ENCODE measurements around the gene GIMAP8.
"Not testable (repeated sequence)": the region's sequence is repeated elsewhere in the genome, so short reads cannot be mapped to it uniquely, and the experiment has no call there.

Gene GIMAP8

GRCh38 chr7:150476819-150477631, 26.6 kb downstream of the GIMAP8 start:
- Histone ChIP-seq H3K4me1 (ENCODE audit: control insufficient read depth, insufficient read depth, low read length) (no peaks in the 10 kb centered on the region), H3K9ac (ENCODE audit: low read length) (no peak overlapping the region), H3K36me3 (ENCODE audit: control insufficient read depth, insufficient read depth, low read length, severe bottlenecking) (no peaks in the 10 kb centered on the region), H3K4me3 (ENCODE audit: low read length) (no peak overlapping the region), H3K27me3 (replicated peaks; ENCODE audit: control insufficient read depth, insufficient read depth, low read length) (peaks cover 3% of the 10 kb centered on the region), H3K9me3 (ENCODE audit: control insufficient read depth, low read length) (peaks cover 4% of the 10 kb centered on the region)
- DNase-seq (ENCODE audit: low read depth) = no peak

- Histone ChIP-seq H3K4me3 (ENCODE audit: low read length) (no peak overlapping the region), H3K27me3 (replicated peaks; ENCODE audit: control insufficient read depth, insufficient read depth, low read length) (peaks cover 3% of the 10 kb centered on the region), H3K9me3 (ENCODE audit: control insufficient read depth, low read length) (peaks cover 4% of the 10 kb centered on the region), H3K4me1 (ENCODE audit: control insufficient read depth, insufficient read depth, low read length) (no peaks in the 10 kb centered on the region), H3K9ac (ENCODE audit: low read length) (no peak overlapping the region), H3K36me3 (ENCODE audit: control insufficient read depth, insufficient read depth, low read length, severe bottlenecking) (no peaks in the 10 kb centered on the region)
- no peak for DNase-seq (ENCODE audit: low read depth)
Observed at GRCh38 chr7:150479023-150479716, 28.7 kb downstream of the GIMAP8 start.

GRCh38 chr7:150481186-150481920, 30.9 kb downstream of the GIMAP8 start:
- no peak overlapping the region for H3K4me3 ChIP-seq (ENCODE audit: low read length)
- H3K36me3 ChIP-seq (ENCODE audit: control insufficient read depth, insufficient read depth, low read length, severe bottlenecking) = no peaks in the 10 kb centered on the region
- H3K4me1 ChIP-seq (ENCODE audit: control insufficient read depth, insufficient read depth, low read length) = no peaks in the 10 kb centered on the region
- peaks cover 3% of the 10 kb centered on the region for H3K27me3 ChIP-seq (replicated peaks; ENCODE audit: control insufficient read depth, insufficient read depth, low read length)
- H3K9me3 ChIP-seq (ENCODE audit: control insufficient read depth, low read length) = peaks cover 4% of the 10 kb centered on the region
- no peak for DNase-seq (ENCODE audit: low read depth)
- no peak overlapping the region for H3K9ac ChIP-seq (ENCODE audit: low read length)

GRCh38 chr7:150481922-150482321, 31.5 kb downstream of the GIMAP8 start:
- Histone ChIP-seq H3K27me3 (replicated peaks; ENCODE audit: control insufficient read depth, insufficient read depth, low read length) (peaks cover 3% of the 10 kb centered on the region), H3K4me1 (ENCODE audit: control insufficient read depth, insufficient read depth, low read length) (no peaks in the 10 kb centered on the region), H3K36me3 (ENCODE audit: control insufficient read depth, insufficient read depth, low read length, severe bottlenecking) (no peaks in the 10 kb centered on the region), H3K4me3 (ENCODE audit: low read length) (no peak overlapping the region), H3K9ac (ENCODE audit: low read length) (no peak overlapping the region), H3K9me3 (ENCODE audit: control insufficient read depth, low read length) (no peaks in the 10 kb centered on the region)
- DNase-seq (ENCODE audit: low read depth) = no peak

- not testable (repeated sequence) for DNase-seq (ENCODE audit: low read depth); H3K9me3 ChIP-seq (ENCODE audit: control insufficient read depth, low read length); H3K27me3 ChIP-seq (replicated peaks; ENCODE audit: control insufficient read depth, insufficient read depth, low read length); H3K9ac ChIP-seq (ENCODE audit: low read length); H3K4me3 ChIP-seq (ENCODE audit: low read length); H3K4me1 ChIP-seq (ENCODE audit: control insufficient read depth, insufficient read depth, low read length); H3K36me3 ChIP-seq (ENCODE audit: control insufficient read depth, insufficient read depth, low read length, severe bottlenecking)
Observed at GRCh38 chr7:150483514-150483913, 33.1 kb downstream of the GIMAP8 start.

- H3K9me3 ChIP-seq (ENCODE audit: control insufficient read depth, low read length); H3K36me3 ChIP-seq (ENCODE audit: control insufficient read depth, insufficient read depth, low read length, severe bottlenecking); H3K27me3 ChIP-seq (replicated peaks; ENCODE audit: control insufficient read depth, insufficient read depth, low read length); H3K4me3 ChIP-seq (ENCODE audit: low read length); H3K4me1 ChIP-seq (ENCODE audit: control insufficient read depth, insufficient read depth, low read length); H3K9ac ChIP-seq (ENCODE audit: low read length); DNase-seq (ENCODE audit: low read depth): not testable (repeated sequence)
Observed at GRCh38 chr7:150484071-150484470, 33.6 kb downstream of the GIMAP8 start.

- Histone ChIP-seq H3K9me3 (ENCODE audit: control insufficient read depth, low read length) (no peaks in the 10 kb centered on the region), H3K9ac (ENCODE audit: low read length) (no peak overlapping the region), H3K4me3 (ENCODE audit: low read length) (no peak overlapping the region), H3K27me3 (replicated peaks; ENCODE audit: control insufficient read depth, insufficient read depth, low read length) (no peaks in the 10 kb centered on the region), H3K36me3 (ENCODE audit: control insufficient read depth, insufficient read depth, low read length, severe bottlenecking) (no peaks in the 10 kb centered on the region), H3K4me1 (ENCODE audit: control insufficient read depth, insufficient read depth, low read length) (no peaks in the 10 kb centered on the region)
- DNase-seq (ENCODE audit: low read depth) = no peak
Observed at GRCh38 chr7:150487625-150488024, 37.2 kb downstream of the GIMAP8 start.

GRCh38 chr7:150489782-150490181, 39.4 kb downstream of the GIMAP8 start:
- H3K36me3 ChIP-seq (ENCODE audit: control insufficient read depth, insufficient read depth, low read length, severe bottlenecking) = no peaks in the 10 kb centered on the region
- H3K4me1 ChIP-seq (ENCODE audit: control insufficient read depth, insufficient read depth, low read length) = no peaks in the 10 kb centered on the region
- H3K9ac ChIP-seq (ENCODE audit: low read length) = no peak overlapping the region
- DNase-seq (ENCODE audit: low read depth) = no peak
- H3K27me3 ChIP-seq (replicated peaks; ENCODE audit: control insufficient read depth, insufficient read depth, low read length) = no peaks in the 10 kb centered on the region
- H3K4me3 ChIP-seq (ENCODE audit: low read length) = no peak overlapping the region
- H3K9me3 ChIP-seq (ENCODE audit: control insufficient read depth, low read length) = no peaks in the 10 kb centered on the region

- H3K36me3 ChIP-seq (ENCODE audit: control insufficient read depth, insufficient read depth, low read length, severe bottlenecking) = not testable (repeated sequence)
Observed at GRCh38 chr7:150493442-150493841, 43.0 kb downstream of the GIMAP8 start.

GRCh38 chr7:150502519-150502918, 52.1 kb downstream of the GIMAP8 start:
- Histone ChIP-seq H3K9me3 (ENCODE audit: control insufficient read depth, low read length) (no peaks in the 10 kb centered on the region), H3K27me3 (replicated peaks; ENCODE audit: control insufficient read depth, insufficient read depth, low read length) (no peaks in the 10 kb centered on the region), H3K4me1 (ENCODE audit: control insufficient read depth, insufficient read depth, low read length) (no peaks in the 10 kb centered on the region), H3K9ac (ENCODE audit: low read length) (no peak overlapping the region), H3K4me3 (ENCODE audit: low read length) (no peak overlapping the region), H3K36me3 (ENCODE audit: control insufficient read depth, insufficient read depth, low read length, severe bottlenecking) (no peaks in the 10 kb centered on the region)
- DNase-seq (ENCODE audit: low read depth) = no peak

More at GRCh38 chr7:150493442-150493841, 43.0 kb downstream of the GIMAP8 start:
- H3K4me3 ChIP-seq (ENCODE audit: low read length); H3K9me3 ChIP-seq (ENCODE audit: control insufficient read depth, low read length); H3K27me3 ChIP-seq (replicated peaks; ENCODE audit: control insufficient read depth, insufficient read depth, low read length); H3K4me1 ChIP-seq (ENCODE audit: control insufficient read depth, insufficient read depth, low read length); DNase-seq (ENCODE audit: low read depth); H3K9ac ChIP-seq (ENCODE audit: low read length): not testable (repeated sequence)

GRCh38 chr7:150503155-150503554, 52.7 kb downstream of the GIMAP8 start:
- H3K9ac ChIP-seq (ENCODE audit: low read length) = no peak overlapping the region

More at GRCh38 chr7:150503155-150503554, 52.7 kb downstream of the GIMAP8 start:
- no peaks in the 10 kb centered on the region for H3K27me3 ChIP-seq (replicated peaks; ENCODE audit: control insufficient read depth, insufficient read depth, low read length)
- no peaks in the 10 kb centered on the region for H3K36me3 ChIP-seq (ENCODE audit: control insufficient read depth, insufficient read depth, low read length, severe bottlenecking)
- H3K4me3 ChIP-seq (ENCODE audit: low read length) = no peak overlapping the region
- no peaks in the 10 kb centered on the region for H3K4me1 ChIP-seq (ENCODE audit: control insufficient read depth, insufficient read depth, low read length)
- H3K9me3 ChIP-seq (ENCODE audit: control insufficient read depth, low read length) = no peaks in the 10 kb centered on the region
- no peak for DNase-seq (ENCODE audit: low read depth)

Data from adipocyte (in vitro differentiated cells).